ENCODE measurements around the gene RETREG3. TPM values are rescaled to one million over a fixed set of nuclear protein-coding genes. Genes with fewer than 3 reads are reported as not detected.

Gene RETREG3
- total RNA-seq, 1 experiment from 2014 or later = 59.0 TPM

DNA sequence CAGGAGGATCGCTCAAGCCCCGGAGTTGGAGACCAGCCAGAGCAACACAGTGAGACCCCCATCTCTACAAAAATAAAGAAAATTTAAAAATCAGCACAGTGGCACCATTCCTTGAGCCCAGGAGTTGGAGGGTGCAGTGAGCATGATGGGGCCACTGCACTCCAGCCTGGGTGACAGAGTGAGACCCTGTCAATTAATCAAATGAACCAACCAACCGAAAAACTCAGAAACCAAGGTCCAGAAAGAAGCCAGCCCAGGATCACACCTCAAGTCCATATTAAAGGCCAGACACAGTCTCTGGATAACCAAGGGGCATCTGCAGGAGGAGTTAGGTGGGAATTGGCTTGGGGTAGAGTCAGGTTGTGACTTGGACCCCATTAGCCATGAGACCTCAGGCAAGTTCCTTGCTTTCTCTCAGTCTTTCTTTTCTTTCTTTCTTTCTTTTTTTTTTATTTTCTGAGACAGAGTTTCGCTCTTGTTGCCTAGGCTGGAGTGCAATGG, 54.0 kb downstream of the RETREG3 start:
- CTCF ChIA-PET = interaction anchor here (1.3 to 1.9 kb wide), 5 partner anchors 12 to 28 kb away, joined by 3 to 12 read pairs (median 6); partner anchors contain the start of genes NAGLU and PSMC3IP
- intact Hi-C loops (cut with micrococcal nuclease; ENCODE audit: unreplicated experiment) = no loop called here
- peak overlapping the region; percentile 88 for H3K4me3 ChIP-seq (ENCODE audit: low read depth, low read length)
- TF ChIP-seq, protein P1, sequence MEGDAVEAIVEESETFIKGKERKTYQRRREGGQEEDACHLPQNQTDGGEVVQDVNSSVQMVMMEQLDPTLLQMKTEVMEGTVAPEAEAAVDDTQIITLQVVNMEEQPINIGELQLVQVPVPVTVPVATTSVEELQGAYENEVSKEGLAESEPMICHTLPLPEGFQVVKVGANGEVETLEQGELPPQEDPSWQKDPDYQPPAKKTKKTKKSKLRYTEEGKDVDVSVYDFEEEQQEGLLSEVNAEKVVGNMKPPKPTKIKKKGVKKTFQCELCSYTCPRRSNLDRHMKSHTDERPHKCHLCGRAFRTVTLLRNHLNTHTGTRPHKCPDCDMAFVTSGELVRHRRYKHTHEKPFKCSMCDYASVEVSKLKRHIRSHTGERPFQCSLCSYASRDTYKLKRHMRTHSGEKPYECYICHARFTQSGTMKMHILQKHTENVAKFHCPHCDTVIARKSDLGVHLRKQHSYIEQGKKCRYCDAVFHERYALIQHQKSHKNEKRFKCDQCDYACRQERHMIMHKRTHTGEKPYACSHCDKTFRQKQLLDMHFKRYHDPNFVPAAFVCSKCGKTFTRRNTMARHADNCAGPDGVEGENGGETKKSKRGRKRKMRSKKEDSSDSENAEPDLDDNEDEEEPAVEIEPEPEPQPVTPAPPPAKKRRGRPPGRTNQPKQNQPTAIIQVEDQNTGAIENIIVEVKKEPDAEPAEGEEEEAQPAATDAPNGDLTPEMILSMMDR (IDR thresholded peaks at IDR 0.05; ENCODE audit: insufficient read depth in 1 of 2, low read depth in 1 of 2, low read length in 1 of 2, severe bottlenecking in 1 of 2, unreplicated experiment in 1 of 2) = no peak
- H3K9me3 ChIP-seq = no peaks in the 10 kb centered on the region
- Mint-ChIP-seq H3K9me3 (ENCODE audit: unreplicated experiment) (no peaks in the 10 kb centered on the region), H3K36me3 (ENCODE audit: insufficient read depth, unreplicated experiment) (peaks cover 23% of the 10 kb centered on the region), H3K4me3 (ENCODE audit: unreplicated experiment) (peak overlapping the region; percentile 97), H3K27ac (ENCODE audit: unreplicated experiment) (peak overlapping the region; percentile 94), H3K27me3 (ENCODE audit: insufficient read depth, unreplicated experiment) (no peaks in the 10 kb centered on the region), H3K4me1 (ENCODE audit: low read depth, unreplicated experiment) (peaks cover 12% of the 10 kb centered on the region)
- DNase-seq = no peak
- BruUV-seq (replicated peaks) = TSS peak; percentile 83
- no peaks in the 10 kb centered on the region for H3K36me3 ChIP-seq (ENCODE audit: control insufficient read depth, insufficient read depth, low read length)
- POLR2A ChIA-PET = interaction anchor here (0.6 to 1.5 kb wide), 8 partner anchors 10 to 571 kb away, joined by 3 to 23 read pairs (median 4); partner anchors contain the start of genes MLX, NAGLU and STAT3
- peaks cover 8% of the 10 kb centered on the region; the same call in 1 of the 2 replicates for H3K4me1 ChIP-seq
- H3K27me3 ChIP-seq (replicated peaks; ENCODE audit: control insufficient read depth, insufficient read depth, low read length) = no peaks in the 10 kb centered on the region

DNA sequence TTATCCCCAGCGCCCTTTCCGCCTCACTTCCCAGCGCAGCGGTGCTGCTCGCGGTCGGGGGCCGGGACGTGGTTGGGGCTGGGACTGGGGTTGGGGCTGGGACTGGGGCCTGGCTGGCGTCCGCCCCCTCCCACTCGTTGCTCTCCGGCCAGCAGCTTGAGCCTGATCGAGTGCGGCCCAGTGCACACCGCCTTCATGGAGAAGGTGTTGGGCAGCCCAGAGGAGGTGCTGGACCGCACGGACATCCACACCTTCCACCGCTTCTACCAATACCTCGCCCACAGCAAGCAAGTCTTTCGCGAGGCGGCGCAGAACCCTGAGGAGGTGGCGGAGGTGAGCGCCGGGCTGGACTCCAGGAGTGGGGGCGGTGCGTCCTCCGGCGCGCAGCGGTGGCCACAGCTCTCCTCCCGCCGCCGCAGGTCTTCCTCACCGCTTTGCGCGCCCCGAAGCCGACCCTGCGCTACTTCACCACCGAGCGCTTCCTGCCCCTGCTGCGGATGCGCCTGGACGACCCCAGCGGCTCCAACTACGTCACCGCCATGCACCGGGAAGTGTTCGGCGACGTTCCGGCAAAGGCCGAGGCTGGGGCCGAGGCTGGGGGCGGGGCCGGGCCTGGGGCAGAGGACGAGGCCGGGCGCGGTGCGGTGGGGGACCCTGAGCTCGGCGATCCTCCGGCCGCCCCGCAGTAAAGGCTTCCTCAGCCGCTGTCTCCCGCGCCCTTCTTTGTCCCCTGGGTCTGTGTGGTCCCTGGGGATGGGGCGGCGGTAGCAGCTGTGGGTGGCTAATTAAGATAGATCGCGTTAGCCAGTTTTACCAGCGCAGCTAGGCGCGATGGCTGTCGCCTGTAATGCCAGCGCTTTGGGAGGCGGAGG, 54.7 kb downstream of the RETREG3 start:
- Mint-ChIP-seq H3K36me3 (ENCODE audit: insufficient read depth, unreplicated experiment) (peaks cover 23% of the 10 kb centered on the region), H3K27me3 (ENCODE audit: insufficient read depth, unreplicated experiment) (no peaks in the 10 kb centered on the region), H3K4me3 (ENCODE audit: unreplicated experiment) (peak overlapping the region; percentile 97), H3K4me1 (ENCODE audit: low read depth, unreplicated experiment) (peaks cover 8% of the 10 kb centered on the region), H3K9me3 (ENCODE audit: unreplicated experiment) (no peaks in the 10 kb centered on the region), H3K27ac (ENCODE audit: unreplicated experiment) (peak overlapping the region; percentile 94)
- Histone ChIP-seq H3K27me3 (replicated peaks; ENCODE audit: control insufficient read depth, insufficient read depth, low read length) (no peaks in the 10 kb centered on the region), H3K9me3 (no peaks in the 10 kb centered on the region), H3K4me1 (peaks cover 8% of the 10 kb centered on the region; the same call in 1 of the 2 replicates), H3K36me3 (ENCODE audit: control insufficient read depth, insufficient read depth, low read length) (no peaks in the 10 kb centered on the region), H3K4me3 (ENCODE audit: low read depth, low read length) (peak overlapping the region; percentile 88)
- TF ChIP-seq, protein P1 (IDR thresholded peaks at IDR 0.05; ENCODE audit: insufficient read depth in 1 of 2, low read depth in 1 of 2, low read length in 1 of 2, severe bottlenecking in 1 of 2, unreplicated experiment in 1 of 2) = no peak
- POLR2A ChIA-PET = interaction anchor here (0.6 to 1.5 kb wide), 8 partner anchors 9 to 570 kb away, joined by 3 to 23 read pairs (median 4); partner anchors contain the start of genes MLX, NAGLU and STAT3
- TSS peak; percentile 56 for BruUV-seq (replicated peaks)
- peak; percentile 88 to 93 for DNase-seq
- intact Hi-C loops (cut with micrococcal nuclease; ENCODE audit: unreplicated experiment) = no loop called here
- CTCF ChIA-PET = interaction anchor here (0.8 to 1.9 kb wide), 6 partner anchors 13 to 27 kb away, joined by 3 to 12 read pairs (median 5); partner anchors contain the start of genes NAGLU and PSMC3IP

DNA sequence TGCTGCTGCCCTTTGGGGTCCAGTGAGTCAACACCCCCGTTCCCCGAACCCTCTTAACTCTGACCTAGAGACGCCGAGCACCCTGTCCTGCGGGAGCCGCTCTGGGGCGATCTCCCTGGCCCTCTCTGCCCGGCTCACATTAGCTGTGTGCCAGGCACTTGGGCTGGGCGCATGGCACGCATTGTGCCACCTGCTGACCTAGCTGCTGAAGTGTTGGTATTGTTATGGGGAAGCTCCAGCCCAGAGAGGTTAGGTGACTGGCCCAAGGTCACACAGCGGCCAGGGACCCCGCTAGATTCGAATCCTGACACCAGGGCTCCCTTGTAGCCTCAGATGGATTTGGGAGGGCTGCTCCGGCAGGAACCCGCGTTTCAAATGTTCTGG, 55.3 kb downstream of the RETREG3 start:
- no TSS peak for BruUV-seq (replicated peaks)
- peak overlapping the region; percentile 88 for H3K4me3 ChIP-seq (ENCODE audit: low read depth, low read length)
- H3K4me1 ChIP-seq = peaks cover 8% of the 10 kb centered on the region; the same call in 1 of the 2 replicates
- peak overlapping the region; percentile 97 for H3K4me3 Mint-ChIP-seq (ENCODE audit: unreplicated experiment)
- no peaks in the 10 kb centered on the region for H3K9me3 ChIP-seq
- POLR2A ChIA-PET = interaction anchor here (1.3 to 1.5 kb wide), 3 partner anchors 8 to 18 kb away, joined by 3 to 23 read pairs (median 6); partner anchors contain the start of genes MLX and NAGLU
- H3K36me3 ChIP-seq (ENCODE audit: control insufficient read depth, insufficient read depth, low read length) = no peaks in the 10 kb centered on the region
- H3K36me3 Mint-ChIP-seq (ENCODE audit: insufficient read depth, unreplicated experiment) = peaks cover 23% of the 10 kb centered on the region
- no peak for DNase-seq
- CTCF ChIA-PET = interaction anchor here (1.3 to 1.9 kb wide), 3 partner anchors 13 to 26 kb away, joined by 6 to 12 read pairs (median 6); partner anchors contain the start of gene PSMC3IP
- H3K27ac Mint-ChIP-seq (ENCODE audit: unreplicated experiment) = peak overlapping the region; percentile 94
- no peaks in the 10 kb centered on the region for H3K9me3 Mint-ChIP-seq (ENCODE audit: unreplicated experiment)
- peaks cover 6% of the 10 kb centered on the region for H3K4me1 Mint-ChIP-seq (ENCODE audit: low read depth, unreplicated experiment)
- no peaks in the 10 kb centered on the region for H3K27me3 ChIP-seq (replicated peaks; ENCODE audit: control insufficient read depth, insufficient read depth, low read length)
- no peaks in the 10 kb centered on the region for H3K27me3 Mint-ChIP-seq (ENCODE audit: insufficient read depth, unreplicated experiment)
- intact Hi-C loops (cut with micrococcal nuclease; ENCODE audit: unreplicated experiment) = no loop called here
- TF ChIP-seq, protein P1 (IDR thresholded peaks at IDR 0.05; ENCODE audit: insufficient read depth in 1 of 2, low read depth in 1 of 2, low read length in 1 of 2, severe bottlenecking in 1 of 2, unreplicated experiment in 1 of 2) = no peak

Data from Caco-2 (cell line).